GM21576 (cell line): Measurements from ENCODE around the gene ZNF180.
"Not testable (repeated sequence)": the region's sequence is repeated elsewhere in the genome, so short reads cannot be mapped to it uniquely, and the experiment has no call there.

Source experiments
- ATAC-seq: cut with Tn5 transposase; IDR thresholded peaks from one replicate; pipeline ENCODE4 v1.9.1; 2021; ENCODE audit warnings: mild to moderate bottlenecking, moderate library complexity; ENCODE audit not compliant: unreplicated experiment

Gene ZNF180

GRCh38 chr19:44499962-44500949 lies at the start of gene ZNF180:
Gene ZNF180, minus strand, starts transcription at chr19:44500522. Its CDS starts 3,188 bp downstream, at chr19:44497334.
- peak; percentile 79 for ATAC-seq

GRCh38 chr19:44549507-44549906 lies 49.2 kb upstream of the ZNF180 start:
- ATAC-seq, result no peak

DNA sequence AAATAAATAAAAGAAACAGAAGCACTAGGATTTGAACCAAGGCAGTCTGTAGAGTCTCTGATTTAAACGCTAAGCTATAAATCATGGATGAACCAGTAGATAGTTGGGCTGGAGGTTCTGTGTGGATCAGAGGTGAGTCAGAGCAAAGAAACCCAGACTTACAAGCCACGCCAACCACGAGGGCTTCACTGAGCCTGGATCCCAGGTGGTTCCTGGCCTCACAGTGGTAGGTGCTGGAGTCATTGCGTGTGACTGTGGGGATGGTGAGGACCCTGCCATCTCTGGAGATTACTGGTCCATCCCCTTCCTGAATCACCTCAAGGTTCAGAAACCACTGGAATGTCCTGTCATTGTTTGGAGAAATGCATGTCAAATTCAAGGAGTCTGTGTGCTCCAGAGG lies 48.4 kb upstream of the ZNF180 start:
- ATAC-seq, result no peak

GRCh38 chr19:44544031-44544430 lies 43.7 kb upstream of the ZNF180 start:
- ATAC-seq, result no peak

GRCh38 chr19:44542671-44543070 lies 42.3 kb upstream of the ZNF180 start:
- ATAC-seq, result no peak

- no peak for ATAC-seq
Measured at GRCh38 chr19:44540736-44541135, 40.4 kb upstream of the ZNF180 start.

DNA sequence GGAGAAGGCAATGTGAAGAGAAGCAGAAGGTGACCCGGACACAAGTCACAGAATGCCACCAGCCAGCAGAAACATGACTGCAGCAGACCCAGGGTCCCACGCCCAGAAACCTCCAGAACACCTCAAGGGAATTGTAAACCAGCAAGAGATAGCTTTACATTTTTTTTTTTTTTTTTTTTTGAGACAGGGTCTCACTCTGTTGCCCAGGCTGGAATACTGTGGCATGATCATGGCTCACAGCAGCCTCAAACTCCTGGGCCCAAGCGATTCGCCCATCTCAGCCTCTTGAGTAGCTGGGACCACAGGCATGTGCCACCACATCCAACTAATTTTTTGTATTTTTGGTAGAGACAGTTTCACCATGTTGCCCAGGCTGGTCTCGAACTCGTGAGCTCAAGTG lies 39.7 kb upstream of the ZNF180 start:
- ATAC-seq, result no peak

DNA sequence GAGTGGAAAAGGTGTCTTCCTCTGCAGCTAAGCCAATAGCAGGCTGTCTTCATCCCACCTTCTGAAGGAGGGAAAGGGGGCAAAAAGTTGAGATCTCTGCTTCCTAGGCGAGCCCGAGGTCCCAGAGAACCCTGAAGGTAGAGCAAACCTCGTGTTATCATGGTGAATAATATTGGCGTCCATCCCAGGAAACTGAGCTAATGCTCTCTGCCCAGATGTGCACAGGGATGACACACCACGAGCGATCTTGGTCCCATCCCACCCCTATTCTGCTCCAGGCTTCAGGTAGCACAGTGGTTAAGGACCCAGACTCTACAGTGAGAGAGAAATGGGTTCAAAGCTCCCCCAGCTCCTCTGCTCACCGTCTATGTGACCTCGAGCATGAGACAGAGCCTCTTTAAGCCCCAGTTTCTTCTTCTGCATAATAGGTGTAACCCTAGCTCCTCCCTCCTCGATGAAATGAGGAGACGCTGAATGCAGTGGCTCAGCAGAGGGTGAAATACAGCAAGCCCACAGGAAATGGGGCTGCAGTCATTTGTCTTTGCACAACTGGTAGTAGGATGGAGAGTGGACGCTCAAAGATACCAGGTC lies 39.0 kb upstream of the ZNF180 start:
- no peak for ATAC-seq

- ATAC-seq, result not testable (repeated sequence)
Measured at GRCh38 chr19:44535361-44535760, 35.0 kb upstream of the ZNF180 start.

GRCh38 chr19:44532819-44533218 lies 32.5 kb upstream of the ZNF180 start:
- ATAC-seq, result no peak

DNA sequence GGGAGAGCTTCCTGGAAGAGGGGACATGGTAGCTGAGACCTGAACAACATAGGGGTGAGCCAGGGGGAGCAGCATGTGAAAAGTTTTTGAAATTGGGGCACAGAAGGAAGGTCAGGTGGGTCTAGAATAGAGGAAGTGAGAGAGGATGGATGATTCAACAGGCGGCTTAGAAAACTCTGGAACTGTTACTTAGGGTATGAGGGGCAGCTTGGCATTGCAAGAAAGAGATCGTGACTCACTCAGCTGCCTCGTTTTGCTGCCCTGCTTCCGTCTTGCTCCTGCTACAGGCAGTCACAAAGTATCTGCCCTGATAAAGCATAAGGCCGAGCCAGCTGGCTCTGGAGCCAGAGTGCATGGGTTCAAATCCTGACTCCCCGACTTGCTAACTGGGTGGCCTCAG lies 30.5 kb upstream of the ZNF180 start:
- no peak for ATAC-seq

- no peak for ATAC-seq
Measured at GRCh38 chr19:44529536-44529935, 29.2 kb upstream of the ZNF180 start, which contains the start of gene CEACAM20. Gene CEACAM20, minus strand, starts transcription at chr19:44529675. Its CDS starts 166 bp downstream, at chr19:44529509.

DNA sequence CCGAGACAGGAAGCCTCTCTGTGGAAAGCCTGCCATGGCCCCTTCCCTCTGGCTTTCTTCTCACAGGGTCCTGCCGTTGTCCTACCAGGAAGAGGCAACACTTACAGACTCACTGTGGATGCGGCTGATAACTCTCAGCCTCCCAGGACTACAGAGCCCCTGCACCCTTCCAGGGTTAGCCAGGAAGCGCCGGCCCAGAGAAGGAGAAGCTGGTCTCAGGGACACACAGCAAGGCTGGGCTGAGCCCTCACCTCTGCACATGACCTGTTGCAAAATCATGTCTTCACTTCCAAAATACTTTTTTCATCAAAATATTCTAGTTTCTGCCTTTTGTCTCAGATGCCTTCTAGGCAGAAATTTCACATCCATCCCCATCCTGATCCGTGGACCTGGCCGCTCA lies 27.2 kb upstream of the ZNF180 start:
- no peak for ATAC-seq

- no peak for ATAC-seq
Measured at GRCh38 chr19:44525721-44526430, 25.6 kb upstream of the ZNF180 start.

DNA sequence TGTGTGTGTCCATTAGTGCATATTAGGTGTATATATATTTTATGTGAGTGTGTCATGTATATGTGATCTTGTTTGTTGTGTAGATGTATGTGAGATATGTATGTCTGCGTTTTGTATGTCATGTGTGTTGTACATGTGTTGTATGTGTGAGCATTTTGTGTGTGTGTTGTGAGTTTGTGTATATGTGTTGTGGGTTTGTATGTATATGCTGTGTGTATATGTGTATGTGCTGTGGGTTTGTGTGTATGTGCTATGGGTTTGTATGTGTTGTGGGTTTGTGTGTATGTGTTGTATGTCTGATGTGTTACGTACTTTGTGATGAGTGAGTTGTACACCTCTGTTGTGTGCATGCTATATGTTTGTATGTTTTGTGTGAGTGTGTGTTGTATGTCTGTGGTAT lies 21.0 kb upstream of the ZNF180 start:
- ATAC-seq, result no peak

GRCh38 chr19:44517146-44517545 lies 16.8 kb upstream of the ZNF180 start:
- ATAC-seq, result no peak

DNA sequence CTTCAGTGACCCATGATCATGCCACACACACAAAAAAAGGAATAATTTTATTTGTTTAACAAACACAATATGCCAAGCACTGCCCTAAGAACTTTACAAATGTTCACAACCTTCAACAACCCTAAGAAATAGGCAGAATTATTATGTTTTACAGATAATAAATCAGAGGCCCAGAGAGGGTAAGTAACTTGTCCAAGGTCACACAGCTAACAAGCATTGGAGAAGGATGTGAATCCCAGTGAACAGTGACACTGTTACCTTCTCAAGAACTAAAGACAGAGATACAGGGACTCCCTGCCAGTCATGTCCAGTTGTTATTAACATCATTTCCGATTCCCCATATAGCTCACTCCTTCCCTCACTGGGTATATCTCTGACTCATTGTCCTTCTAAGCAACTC lies 15.6 kb upstream of the ZNF180 start:
- ATAC-seq, result no peak

GRCh38 chr19:44515031-44515430 lies 14.7 kb upstream of the ZNF180 start:
- ATAC-seq, result no peak

- ATAC-seq, result no peak
Measured at GRCh38 chr19:44512326-44513298, 12.3 kb upstream of the ZNF180 start.

- no peak for ATAC-seq
Measured at GRCh38 chr19:44509478-44509877, 9.2 kb upstream of the ZNF180 start.
